PFSK-1 (cell line): ENCODE data around the gene PRKCE.

Source experiments
- TAF1 ChIP-seq: IDR thresholded peaks from 2 replicates; pipeline ENCODE4 v1.6.1; 2012; ENCODE audit warnings: low read length, control low read depth, borderline replicate concordance; ENCODE audit not compliant: insufficient read depth
- TF ChIP-seq, protein P1 (sequence below), 2 experiments: IDR thresholded peaks; 2 replicates each; pipeline versions ENCODE4 v1.6.1 to v1.8.0; 2011 to 2012; ENCODE audit warnings: low read depth in 2 of 2, low read length in 2 of 2, control low read depth in 1 of 2, inconsistent platforms in 1 of 2, mild to moderate bottlenecking in 1 of 2, moderate library complexity in 1 of 2; ENCODE audit not compliant: insufficient read depth in 1 of 2

DNA sequence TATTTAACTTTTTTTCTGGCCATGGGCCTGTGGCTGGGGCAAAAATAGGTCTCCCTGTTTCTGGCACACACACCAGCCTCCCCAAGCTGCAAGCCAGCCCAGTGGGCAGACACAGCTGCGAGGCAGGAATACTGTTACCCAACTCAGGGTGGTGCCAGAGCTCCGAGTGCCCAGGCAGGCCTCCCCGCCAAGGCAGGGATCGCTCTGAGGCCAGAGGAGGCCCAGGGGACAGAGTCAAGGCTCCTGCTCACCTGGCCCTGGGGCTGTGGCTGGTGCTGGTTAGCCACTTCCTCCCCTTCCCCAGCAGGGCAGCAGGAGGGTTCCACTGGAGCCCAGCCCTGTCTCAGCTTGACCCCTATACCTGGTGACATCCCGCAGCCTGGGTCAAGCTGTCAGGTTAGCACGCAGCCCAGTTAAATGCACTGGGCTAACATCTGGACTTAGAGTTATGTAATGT, 578.7 kb downstream of the PRKCE start:
- no peak for TF ChIP-seq TAF1
- TF ChIP-seq, protein P1, sequence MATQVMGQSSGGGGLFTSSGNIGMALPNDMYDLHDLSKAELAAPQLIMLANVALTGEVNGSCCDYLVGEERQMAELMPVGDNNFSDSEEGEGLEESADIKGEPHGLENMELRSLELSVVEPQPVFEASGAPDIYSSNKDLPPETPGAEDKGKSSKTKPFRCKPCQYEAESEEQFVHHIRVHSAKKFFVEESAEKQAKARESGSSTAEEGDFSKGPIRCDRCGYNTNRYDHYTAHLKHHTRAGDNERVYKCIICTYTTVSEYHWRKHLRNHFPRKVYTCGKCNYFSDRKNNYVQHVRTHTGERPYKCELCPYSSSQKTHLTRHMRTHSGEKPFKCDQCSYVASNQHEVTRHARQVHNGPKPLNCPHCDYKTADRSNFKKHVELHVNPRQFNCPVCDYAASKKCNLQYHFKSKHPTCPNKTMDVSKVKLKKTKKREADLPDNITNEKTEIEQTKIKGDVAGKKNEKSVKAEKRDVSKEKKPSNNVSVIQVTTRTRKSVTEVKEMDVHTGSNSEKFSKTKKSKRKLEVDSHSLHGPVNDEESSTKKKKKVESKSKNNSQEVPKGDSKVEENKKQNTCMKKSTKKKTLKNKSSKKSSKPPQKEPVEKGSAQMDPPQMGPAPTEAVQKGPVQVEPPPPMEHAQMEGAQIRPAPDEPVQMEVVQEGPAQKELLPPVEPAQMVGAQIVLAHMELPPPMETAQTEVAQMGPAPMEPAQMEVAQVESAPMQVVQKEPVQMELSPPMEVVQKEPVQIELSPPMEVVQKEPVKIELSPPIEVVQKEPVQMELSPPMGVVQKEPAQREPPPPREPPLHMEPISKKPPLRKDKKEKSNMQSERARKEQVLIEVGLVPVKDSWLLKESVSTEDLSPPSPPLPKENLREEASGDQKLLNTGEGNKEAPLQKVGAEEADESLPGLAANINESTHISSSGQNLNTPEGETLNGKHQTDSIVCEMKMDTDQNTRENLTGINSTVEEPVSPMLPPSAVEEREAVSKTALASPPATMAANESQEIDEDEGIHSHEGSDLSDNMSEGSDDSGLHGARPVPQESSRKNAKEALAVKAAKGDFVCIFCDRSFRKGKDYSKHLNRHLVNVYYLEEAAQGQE (IDR thresholded peaks at IDR 0.05; ENCODE audit: insufficient read depth in 1 of 2, low read depth in 2 of 2, low read length in 2 of 2), result no peak
